T-helper 22 cell (primary cell): ENCODE measurements around the gene ANXA2.
"Not testable (repeated sequence)": the region's sequence is repeated elsewhere in the genome, so short reads cannot be mapped to it uniquely, and the experiment has no call there.

ENCODE experiments used
- DNase-seq: peaks from one replicate; pipeline ENCODE4 v3.0.0-alpha.2; 2020; ENCODE audit warnings: low read depth

The ANXA2 gene

GRCh38 chr15:60408463-60408981 lies 10.7 kb upstream of the ANXA2 start:
- DNase-seq = no peak

- no peak for DNase-seq
Observed at GRCh38 chr15:60407415-60407805, 9.6 kb upstream of the ANXA2 start.

GRCh38 chr15:60406513-60407414 lies 9.0 kb upstream of the ANXA2 start:
- DNase-seq = no peak

GRCh38 chr15:60405399-60405798 lies 7.6 kb upstream of the ANXA2 start:
- no peak for DNase-seq

- DNase-seq = not testable (repeated sequence)
Observed at GRCh38 chr15:60404351-60404750, 6.6 kb upstream of the ANXA2 start.

GRCh38 chr15:60400944-60401343 lies 3.2 kb upstream of the ANXA2 start:
- DNase-seq = no peak

GRCh38 chr15:60399931-60400330 lies 2.1 kb upstream of the ANXA2 start:
- DNase-seq = no peak

- DNase-seq = no peak
Observed at GRCh38 chr15:60399246-60399915, 1.6 kb upstream of the ANXA2 start.

GRCh38 chr15:60396958-60397771 lies 621 bp downstream of the ANXA2 start:
- peak; percentile 37 for DNase-seq

GRCh38 chr15:60396560-60396957 lies 1.2 kb downstream of the ANXA2 start:
- no peak for DNase-seq

- no peak for DNase-seq
Observed at GRCh38 chr15:60396100-60396499, 1.7 kb downstream of the ANXA2 start.

- DNase-seq = no peak
Observed at GRCh38 chr15:60395276-60396011, 2.3 kb downstream of the ANXA2 start.

GRCh38 chr15:60394689-60395097 lies 3.1 kb downstream of the ANXA2 start:
- DNase-seq = no peak

- no peak for DNase-seq
Observed at GRCh38 chr15:60392986-60393790, 4.6 kb downstream of the ANXA2 start.

GRCh38 chr15:60392601-60392985 lies 5.2 kb downstream of the ANXA2 start:
- DNase-seq = peak; percentile 23

GRCh38 chr15:60391722-60392315 lies 6.0 kb downstream of the ANXA2 start:
- no peak for DNase-seq

- no peak for DNase-seq
Observed at GRCh38 chr15:60390871-60391501, 6.8 kb downstream of the ANXA2 start.

GRCh38 chr15:60390231-60390630 lies 7.6 kb downstream of the ANXA2 start:
- DNase-seq = no peak

- DNase-seq = no peak
Observed at GRCh38 chr15:60389261-60390077, 8.3 kb downstream of the ANXA2 start.
